Activated T-cell treated with anti-CD3 and anti-CD28 coated beads for 24 hours (primary cell): ENCODE results near the gene OR10G3.

Source experiments
- DNase-seq: peaks from one replicate; pipeline ENCODE4 v3.0.0-alpha.2; 2020; ENCODE audit warnings: low read depth

OR10G3 gene

GRCh38 chr14:21535545-21536417, 44.1 kb downstream of the OR10G3 start:
- no peak for DNase-seq

GRCh38 chr14:21534576-21534975, 45.3 kb downstream of the OR10G3 start:
- no peak for DNase-seq

GRCh38 chr14:21533294-21533693, 46.6 kb downstream of the OR10G3 start:
- no peak for DNase-seq

- DNase-seq: no peak
Observed at GRCh38 chr14:21529515-21529914, 50.4 kb downstream of the OR10G3 start.

GRCh38 chr14:21528381-21529348, 51.2 kb downstream of the OR10G3 start:
- DNase-seq: no peak

- no peak for DNase-seq
Observed at GRCh38 chr14:21527318-21527679, 52.6 kb downstream of the OR10G3 start.

- DNase-seq: no peak
Observed at GRCh38 chr14:21526672-21527317, 53.1 kb downstream of the OR10G3 start.

- DNase-seq: peak; percentile 60
Observed at GRCh38 chr14:21525962-21526671, 53.8 kb downstream of the OR10G3 start, which contains the start of gene SALL2. TSS of gene SALL2 (minus strand) at chr14:21526346. CDS start at chr14:21526127, 219 bp downstream.

- no peak for DNase-seq
Observed at GRCh38 chr14:21525571-21525961, 54.3 kb downstream of the OR10G3 start.

- no peak for DNase-seq
Observed at GRCh38 chr14:21524575-21525490, 55.0 kb downstream of the OR10G3 start.

- DNase-seq: no peak
Observed at GRCh38 chr14:21523203-21523602, 56.7 kb downstream of the OR10G3 start.

- no peak for DNase-seq
Observed at GRCh38 chr14:21521501-21521900, 58.4 kb downstream of the OR10G3 start.

GRCh38 chr14:21520767-21521166, 59.1 kb downstream of the OR10G3 start:
- no peak for DNase-seq

- no peak for DNase-seq
Observed at GRCh38 chr14:21518725-21519124, 61.2 kb downstream of the OR10G3 start.
